ENCODE measurements around the gene BPHL.
"Not testable (repeated sequence)": the region's sequence is repeated elsewhere in the genome, so short reads cannot be mapped to it uniquely, and the experiment has no call there.

BPHL gene

GRCh38 chr6:3122823-3123182 lies 4.3 kb downstream of the BPHL start:
- no peak for DNase-seq (ENCODE audit: low read depth)

GRCh38 chr6:3124667-3125066 lies 6.2 kb downstream of the BPHL start:
- DNase-seq (ENCODE audit: low read depth) = no peak

GRCh38 chr6:3125815-3126214 lies 7.3 kb downstream of the BPHL start:
- DNase-seq (ENCODE audit: low read depth) = no peak

- no peak for DNase-seq (ENCODE audit: low read depth)
Observed at GRCh38 chr6:3128356-3129108, 10.0 kb downstream of the BPHL start.

- DNase-seq (ENCODE audit: low read depth) = no peak
Observed at GRCh38 chr6:3131695-3132094, 13.2 kb downstream of the BPHL start.

- DNase-seq (ENCODE audit: low read depth) = no peak
Observed at GRCh38 chr6:3133515-3133914, 15.0 kb downstream of the BPHL start.

- no peak for DNase-seq (ENCODE audit: low read depth)
Observed at GRCh38 chr6:3135668-3136291, 17.3 kb downstream of the BPHL start.

GRCh38 chr6:3136292-3137011 lies 17.9 kb downstream of the BPHL start:
- no peak for DNase-seq (ENCODE audit: low read depth)

GRCh38 chr6:3137057-3137777 lies 18.7 kb downstream of the BPHL start:
- no peak for DNase-seq (ENCODE audit: low read depth)

- not testable (repeated sequence) for DNase-seq (ENCODE audit: low read depth)
Observed at GRCh38 chr6:3137873-3138272, 19.4 kb downstream of the BPHL start.

GRCh38 chr6:3138341-3138740 lies 19.8 kb downstream of the BPHL start:
- no peak for DNase-seq (ENCODE audit: low read depth)

- no peak for DNase-seq (ENCODE audit: low read depth)
Observed at GRCh38 chr6:3139090-3139903, 20.8 kb downstream of the BPHL start.

- no peak for DNase-seq (ENCODE audit: low read depth)
Observed at GRCh38 chr6:3140201-3140600, 21.7 kb downstream of the BPHL start.

GRCh38 chr6:3142536-3142935 lies 24.0 kb downstream of the BPHL start:
- DNase-seq (ENCODE audit: low read depth) = no peak

- no peak for DNase-seq (ENCODE audit: low read depth)
Observed at GRCh38 chr6:3143158-3143557, 24.6 kb downstream of the BPHL start.

GRCh38 chr6:3144571-3144970 lies 26.1 kb downstream of the BPHL start:
- no peak for DNase-seq (ENCODE audit: low read depth)

- no peak for DNase-seq (ENCODE audit: low read depth)
Observed at GRCh38 chr6:3147914-3148757, 29.6 kb downstream of the BPHL start.

GRCh38 chr6:3151691-3152090 lies 33.2 kb downstream of the BPHL start:
- no peak for DNase-seq (ENCODE audit: low read depth)

GRCh38 chr6:3152689-3153088 lies 34.2 kb downstream of the BPHL start:
- no peak for DNase-seq (ENCODE audit: low read depth)

- DNase-seq (ENCODE audit: low read depth) = not testable (repeated sequence)
Observed at GRCh38 chr6:3155416-3155815, 36.9 kb downstream of the BPHL start.
